ENCODE measurements around the gene KLHL34.

KLHL34 gene

GRCh38 chrX:21645886-21646285 is 12.2 kb downstream of the KLHL34 start:
- DNase-seq: no peak

- no peak for DNase-seq
Measured at GRCh38 chrX:21645431-21645830, 12.7 kb downstream of the KLHL34 start.

- DNase-seq: no peak
Measured at GRCh38 chrX:21639775-21640174, 18.4 kb downstream of the KLHL34 start.

GRCh38 chrX:21638311-21638710 is 19.8 kb downstream of the KLHL34 start:
- no peak for DNase-seq

GRCh38 chrX:21632027-21632426 is 26.1 kb downstream of the KLHL34 start:
- DNase-seq: no peak

GRCh38 chrX:21623778-21624501 is 34.2 kb downstream of the KLHL34 start:
- no peak for DNase-seq

GRCh38 chrX:21620234-21620633 is 37.9 kb downstream of the KLHL34 start:
- no peak for DNase-seq

GRCh38 chrX:21616386-21616785 is 41.7 kb downstream of the KLHL34 start:
- DNase-seq: no peak

- no peak for DNase-seq
Measured at GRCh38 chrX:21612154-21612553, 46.0 kb downstream of the KLHL34 start.

GRCh38 chrX:21610168-21610567 is 48.0 kb downstream of the KLHL34 start:
- DNase-seq: no peak

GRCh38 chrX:21606002-21606401 is 52.1 kb downstream of the KLHL34 start:
- no peak for DNase-seq

All from activated CD4-positive, alpha-beta T cell treated with anti-CD3 and anti-CD28 coated beads, Interleukin-2, Interleukin-6, amounts not matched to agents 100 ng/mL and 50 ng/mL, durations not matched to agents 16 hours and 8 hours (primary cell).